Stimulated activated CD4-positive, alpha-beta T cell treated with anti-CD3 and anti-CD28 coated beads, TNF-alpha, amount 100 ng/mL, for 48 hours (primary cell): ENCODE measurements around the gene FAM163A.

Source experiments
- DNase-seq, 3 donors: peaks; one replicate each; pipeline ENCODE4 v3.0.0-alpha.2; 2020; ENCODE audit warnings: low read depth in 3 of 3

Gene FAM163A

DNA sequence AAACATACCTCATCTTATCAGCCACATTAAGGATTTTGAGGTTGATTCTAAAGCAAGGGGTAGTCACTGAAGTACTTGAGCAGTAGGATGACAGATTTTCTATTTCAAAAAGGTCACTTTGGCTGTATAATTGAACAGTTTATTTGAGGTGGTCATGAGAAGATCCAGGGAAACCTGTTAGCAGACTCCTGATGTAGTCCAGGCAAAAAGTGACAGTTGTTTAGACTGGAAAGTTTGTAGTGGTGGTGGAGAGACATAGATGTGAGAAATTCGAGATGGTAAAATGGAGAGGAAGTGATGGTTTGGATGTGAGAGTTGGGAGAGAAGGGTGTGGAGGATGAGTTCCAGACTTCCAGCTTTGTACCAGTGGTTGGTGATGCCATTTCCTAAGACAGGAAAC is 7.5 kb downstream of the FAM163A start:
- DNase-seq = no peak

DNA sequence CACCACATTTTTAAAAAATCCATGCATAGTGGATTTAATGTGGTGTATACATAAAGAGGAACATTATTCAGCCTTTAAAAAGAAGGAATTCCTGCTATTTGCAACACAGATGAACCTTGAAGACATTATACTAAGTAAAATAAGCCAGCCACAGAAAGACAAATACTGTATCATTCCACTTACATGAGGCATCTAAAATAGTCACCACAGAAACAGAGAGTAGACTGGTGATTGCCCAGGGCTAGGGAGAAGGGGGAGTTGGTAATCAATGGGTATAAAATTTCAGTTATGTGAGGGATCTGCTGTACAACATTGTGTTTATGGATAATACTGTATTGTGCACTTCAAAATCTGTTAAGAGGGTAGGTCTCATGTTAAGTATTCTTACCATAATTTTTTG is 10.0 kb downstream of the FAM163A start:
- no peak for DNase-seq

DNA sequence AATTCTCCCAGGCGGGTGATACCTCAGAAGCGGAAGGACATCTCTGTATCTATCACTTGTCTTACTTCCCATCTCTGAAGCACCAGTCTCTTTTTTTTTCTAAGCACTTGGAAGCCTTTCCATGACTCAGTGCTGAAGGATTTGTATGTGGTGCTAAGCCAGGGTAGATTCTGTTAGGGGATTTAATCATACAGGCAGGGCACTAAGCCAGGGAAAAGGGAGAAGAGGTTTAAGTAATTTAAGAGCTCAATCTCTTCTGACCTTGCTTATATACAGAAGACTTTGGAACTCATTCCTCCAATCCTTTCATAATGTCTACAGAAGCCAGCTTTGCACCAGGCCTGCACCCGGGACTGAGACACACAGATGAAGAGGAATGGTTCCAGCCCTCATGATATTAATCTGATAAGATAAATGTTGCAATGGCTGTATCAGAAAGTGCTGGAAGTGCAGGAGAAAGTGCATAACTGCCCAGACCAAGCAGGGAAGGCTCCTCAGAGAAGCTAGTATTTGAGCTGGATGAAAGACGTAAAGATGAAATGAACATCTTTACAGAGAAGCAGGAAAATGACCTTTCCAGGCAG is 11.0 kb downstream of the FAM163A start:
- no peak for DNase-seq

DNA sequence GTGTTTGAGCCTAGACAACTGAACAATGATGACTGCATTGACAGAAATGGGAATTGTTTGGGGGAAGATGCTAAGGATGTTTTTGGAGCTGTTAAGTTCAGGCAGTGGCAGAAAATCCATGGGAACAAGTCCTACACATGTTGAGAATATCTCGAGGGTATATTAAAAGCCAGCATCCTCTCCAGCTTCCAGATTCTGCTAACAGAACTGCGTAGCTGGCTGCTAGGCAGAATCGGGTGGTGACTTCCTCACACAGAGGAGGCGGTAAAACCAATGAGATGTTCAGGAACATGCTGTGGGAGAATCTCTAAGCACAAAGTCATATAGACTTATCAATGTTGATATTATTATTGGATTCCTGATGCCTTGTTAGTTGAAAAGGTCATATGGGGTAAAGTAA is 14.8 kb downstream of the FAM163A start:
- DNase-seq = no peak

DNA sequence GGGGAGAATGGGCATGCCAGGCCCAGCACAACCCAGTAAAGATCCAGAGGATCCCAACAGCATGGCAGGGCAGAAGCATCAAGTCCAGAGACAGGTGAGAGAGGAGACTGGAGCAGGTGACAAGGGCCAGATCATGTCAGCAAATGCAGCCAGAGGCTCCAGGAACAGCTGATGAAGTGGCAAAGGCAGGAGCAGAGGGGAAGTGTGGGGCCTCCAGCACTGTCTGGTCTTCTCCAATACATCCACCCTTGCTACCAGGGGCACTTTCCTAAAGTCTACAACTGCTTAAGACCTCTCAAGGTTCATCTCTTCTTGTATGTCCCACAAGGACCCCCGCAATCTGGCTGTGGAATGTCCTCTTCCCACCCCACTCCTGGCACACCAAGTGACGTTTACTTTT is 17.4 kb downstream of the FAM163A start:
- DNase-seq = no peak

DNA sequence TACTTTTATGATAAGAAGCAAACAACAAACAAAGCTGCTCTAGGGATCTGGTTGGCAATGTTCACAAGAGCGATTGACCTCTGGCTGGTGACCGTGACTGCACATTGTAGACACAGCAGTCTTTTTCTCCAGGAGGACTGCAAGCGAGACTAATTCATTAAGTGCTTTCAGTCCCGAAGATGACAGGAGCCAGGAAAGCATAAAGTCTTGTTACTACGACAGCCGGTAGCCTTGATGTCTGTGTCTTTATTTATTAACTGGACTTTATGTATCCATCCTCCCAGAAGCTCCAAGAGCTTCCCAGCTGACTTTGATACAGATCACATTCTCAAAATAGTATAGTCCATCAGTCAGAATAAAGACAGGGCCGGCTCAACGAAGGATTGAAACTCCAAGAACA is 18.2 kb downstream of the FAM163A start:
- no peak for DNase-seq

DNA sequence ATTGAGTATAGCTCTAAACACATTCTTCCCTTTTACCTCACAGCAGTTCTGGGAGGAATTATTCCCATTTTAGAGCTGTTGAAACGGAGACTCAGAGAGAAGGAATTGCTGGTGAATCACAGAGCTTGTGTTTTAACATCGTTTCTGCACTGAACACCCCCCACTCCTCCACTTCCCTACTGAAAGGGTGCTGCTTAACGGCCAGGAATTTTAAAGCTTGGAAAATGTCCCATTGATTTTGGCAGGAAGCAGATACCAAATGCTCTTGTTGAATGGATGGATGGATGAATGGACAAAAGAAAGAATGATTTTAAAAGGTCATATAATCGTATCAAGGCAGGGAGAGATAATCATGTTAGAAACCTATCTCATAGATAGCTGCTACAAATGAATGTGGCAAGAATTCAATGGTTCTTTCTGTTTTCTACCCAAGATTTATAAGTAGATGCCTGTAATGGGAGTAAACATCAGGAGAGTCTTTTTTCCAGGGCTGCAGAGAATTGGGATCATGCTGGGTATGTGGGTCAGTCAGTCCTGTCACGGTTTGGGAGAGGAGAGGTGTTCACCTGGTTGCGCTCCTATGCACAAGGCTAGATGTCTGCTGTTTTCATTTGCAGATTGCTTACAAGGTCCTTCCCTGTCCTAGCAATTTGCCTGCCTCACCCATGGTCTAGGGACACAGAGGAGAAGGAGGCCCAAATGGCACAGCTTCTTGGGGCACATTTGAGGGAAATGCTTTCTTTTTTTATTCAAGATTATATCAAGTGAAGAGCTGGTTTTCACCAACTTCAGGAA is 19.0 kb downstream of the FAM163A start:
- no peak for DNase-seq

DNA sequence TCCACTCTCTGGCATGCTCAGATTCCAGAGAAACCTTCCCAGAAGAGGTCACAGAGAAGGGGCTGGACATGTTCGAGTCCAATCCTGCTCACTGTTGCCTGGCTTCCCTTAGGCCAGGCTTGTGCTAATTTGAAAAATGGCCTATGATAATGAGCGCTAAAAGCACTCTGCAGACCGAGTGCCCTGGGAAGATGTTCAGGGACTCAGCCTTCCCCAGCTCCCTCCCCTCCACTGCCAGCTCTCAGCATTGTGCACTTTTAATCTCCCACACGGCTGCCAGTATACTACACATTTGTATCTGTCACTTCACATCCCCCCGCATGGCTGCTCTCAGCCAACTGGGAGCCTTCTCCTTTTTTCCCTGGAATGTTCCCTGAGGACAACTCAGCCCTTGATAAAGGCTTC is 24.1 kb downstream of the FAM163A start:
- DNase-seq = no peak

DNA sequence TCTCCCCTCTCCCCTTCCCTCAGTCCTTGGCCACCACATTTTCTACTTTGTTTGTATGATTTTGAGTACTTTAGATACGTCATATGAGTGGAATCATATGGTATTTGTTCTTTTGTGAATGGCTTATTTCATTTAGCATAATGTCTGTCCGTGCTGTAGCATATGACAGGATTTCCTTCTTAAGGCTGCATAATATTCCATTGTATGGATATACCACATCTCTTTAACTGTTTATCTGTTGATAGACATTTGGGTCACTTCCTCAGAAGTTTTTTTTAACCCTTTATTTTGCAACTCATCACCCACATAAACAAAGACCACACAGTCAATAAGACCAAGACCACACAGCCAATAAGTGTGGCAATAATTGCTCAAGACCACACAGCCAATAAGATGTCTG is 24.9 kb downstream of the FAM163A start:
- no peak for DNase-seq

DNA sequence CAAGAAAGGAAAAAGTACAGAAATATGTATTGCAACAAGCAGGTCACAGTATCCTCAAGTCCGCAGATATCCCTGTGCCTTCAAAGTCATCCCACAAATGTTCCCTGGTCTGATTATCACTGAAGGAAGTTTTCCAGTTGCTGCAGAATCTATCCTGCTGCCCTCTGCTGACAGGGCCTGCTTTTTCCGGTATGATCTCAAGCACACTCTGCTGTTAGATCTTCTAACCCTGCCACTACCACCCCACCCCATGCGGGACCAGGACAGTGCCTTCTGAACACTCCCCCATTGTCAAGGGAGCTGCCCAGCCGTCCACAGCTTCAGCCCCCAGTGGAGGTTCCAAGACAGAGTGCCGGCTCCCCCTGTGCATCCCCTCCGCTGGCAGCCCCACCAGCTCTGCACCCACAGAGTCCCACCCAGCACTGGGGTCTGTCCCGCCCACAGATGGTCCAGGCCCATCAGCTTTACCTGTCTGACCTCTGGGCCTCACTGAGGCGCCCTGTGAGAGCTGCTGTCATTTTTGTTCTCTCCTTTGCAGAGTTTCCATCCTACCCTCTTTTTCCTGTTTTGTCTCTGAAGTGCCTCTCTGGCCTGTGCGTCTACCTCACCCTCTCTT is 27.9 kb downstream of the FAM163A start:
- no peak for DNase-seq

DNA sequence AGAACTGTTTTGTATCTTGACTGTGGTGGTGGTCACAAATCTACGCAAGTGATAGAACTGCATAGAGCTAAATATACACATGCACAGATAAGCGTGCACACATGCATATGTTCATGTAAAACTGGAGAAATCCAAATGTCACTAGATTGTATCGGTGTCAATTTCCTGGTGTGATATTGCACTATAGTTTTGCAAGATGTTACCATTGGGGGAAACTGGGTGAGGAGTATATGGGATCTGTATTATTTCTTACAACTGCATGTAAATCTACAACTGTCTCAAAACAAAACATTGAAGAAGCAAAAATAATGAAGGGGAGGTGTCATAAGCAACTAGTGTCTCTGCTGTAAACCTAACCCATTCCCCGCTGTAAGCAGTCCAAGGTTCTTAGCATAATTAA is 30.2 kb downstream of the FAM163A start:
- no peak for DNase-seq

DNA sequence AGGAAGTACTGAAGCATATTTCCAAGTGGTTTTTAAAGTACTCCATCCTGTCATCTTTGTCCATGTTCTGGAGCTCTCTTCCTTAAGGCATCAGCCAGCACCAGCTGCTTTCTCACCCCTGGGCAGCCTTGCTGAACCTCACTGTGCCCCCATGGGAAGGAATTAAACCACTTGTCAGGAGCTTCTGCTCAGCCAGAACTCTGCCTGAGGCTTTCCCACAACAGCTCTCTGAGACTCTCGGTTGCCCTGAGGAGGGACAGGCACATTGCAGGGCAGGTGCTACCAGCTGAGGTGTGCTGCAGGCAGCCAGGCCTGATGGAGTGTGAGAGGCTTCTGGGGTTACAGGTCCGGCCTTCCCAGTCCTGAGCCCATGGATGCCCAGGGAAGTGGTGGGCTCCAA is 30.9 kb downstream of the FAM163A start:
- DNase-seq = no peak

DNA sequence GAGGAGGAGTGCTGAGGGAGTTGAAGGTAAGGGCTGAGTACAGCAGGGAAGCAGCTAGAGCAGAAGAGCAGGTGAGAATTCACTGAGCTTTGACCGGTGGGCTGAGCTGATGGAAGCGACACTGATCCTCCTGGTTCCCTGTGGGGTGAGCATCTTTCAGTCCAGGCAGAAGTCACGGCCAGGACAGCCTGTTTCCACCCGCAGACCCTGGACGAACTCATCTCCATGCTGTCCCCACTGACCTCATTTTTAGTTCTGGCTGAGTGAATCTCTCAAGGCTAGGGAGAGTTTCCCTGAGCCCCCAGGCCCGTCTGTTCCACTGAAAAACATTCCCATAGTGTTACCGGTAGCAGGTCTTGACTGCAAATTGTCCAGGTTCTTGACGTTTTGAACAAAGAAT is 31.5 kb downstream of the FAM163A start:
- no peak for DNase-seq

DNA sequence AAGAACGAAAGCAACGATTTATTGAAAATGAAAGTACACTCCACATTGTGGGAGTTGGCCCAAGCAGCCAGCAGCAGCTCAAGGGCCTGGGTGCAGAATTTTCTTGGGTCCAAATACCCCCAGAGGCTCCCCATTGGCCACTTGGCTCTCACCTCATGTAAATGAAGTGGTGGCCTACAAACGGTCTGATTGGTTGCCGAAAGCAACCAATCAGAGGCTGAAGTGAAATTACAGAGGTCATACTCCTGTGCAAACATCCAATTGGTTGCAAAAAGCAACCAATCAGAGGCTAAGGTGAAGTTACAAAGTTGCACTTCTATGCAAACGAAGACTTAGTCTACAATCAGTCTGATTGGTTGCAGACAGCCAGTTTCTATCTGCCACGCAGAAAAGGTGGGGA is 31.9 kb downstream of the FAM163A start:
- no peak for DNase-seq

DNA sequence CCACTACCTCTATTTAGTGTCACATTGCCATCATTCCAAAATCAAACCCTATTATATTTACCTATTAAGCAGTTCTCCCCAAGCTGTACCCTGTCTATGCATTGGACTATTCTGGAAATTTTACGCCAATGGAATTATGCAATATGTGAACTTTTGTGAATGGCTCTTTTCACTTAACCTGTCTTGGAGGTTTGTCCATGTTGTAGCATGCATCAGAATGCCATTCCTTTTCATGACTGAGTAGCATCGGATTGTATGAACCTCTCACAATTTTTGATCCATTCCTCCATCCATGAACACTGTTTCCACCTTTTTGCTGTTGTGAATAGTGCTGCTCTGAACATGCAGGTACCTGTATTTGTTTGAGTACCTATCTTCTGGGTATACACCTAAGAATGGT is 33.7 kb downstream of the FAM163A start:
- DNase-seq = no peak

DNA sequence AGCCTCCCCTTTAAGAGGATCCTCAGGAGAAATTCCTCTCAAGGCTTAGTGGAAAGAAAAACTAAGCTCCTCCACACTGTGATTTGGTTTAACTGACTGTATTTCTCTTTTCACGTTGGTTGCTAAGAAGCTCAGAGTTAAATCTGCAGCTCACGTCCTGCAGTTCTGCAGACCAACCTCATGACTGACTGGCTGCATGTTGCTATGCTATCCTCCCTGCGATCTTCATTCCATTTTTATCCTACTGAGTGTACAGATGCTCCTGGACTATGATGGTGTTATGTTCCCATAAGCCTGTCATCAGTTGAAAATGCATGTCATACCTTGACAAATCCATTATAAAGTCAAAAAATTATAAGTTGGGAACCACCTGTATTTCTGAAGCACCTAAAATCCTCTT is 34.6 kb downstream of the FAM163A start:
- DNase-seq = no peak

DNA sequence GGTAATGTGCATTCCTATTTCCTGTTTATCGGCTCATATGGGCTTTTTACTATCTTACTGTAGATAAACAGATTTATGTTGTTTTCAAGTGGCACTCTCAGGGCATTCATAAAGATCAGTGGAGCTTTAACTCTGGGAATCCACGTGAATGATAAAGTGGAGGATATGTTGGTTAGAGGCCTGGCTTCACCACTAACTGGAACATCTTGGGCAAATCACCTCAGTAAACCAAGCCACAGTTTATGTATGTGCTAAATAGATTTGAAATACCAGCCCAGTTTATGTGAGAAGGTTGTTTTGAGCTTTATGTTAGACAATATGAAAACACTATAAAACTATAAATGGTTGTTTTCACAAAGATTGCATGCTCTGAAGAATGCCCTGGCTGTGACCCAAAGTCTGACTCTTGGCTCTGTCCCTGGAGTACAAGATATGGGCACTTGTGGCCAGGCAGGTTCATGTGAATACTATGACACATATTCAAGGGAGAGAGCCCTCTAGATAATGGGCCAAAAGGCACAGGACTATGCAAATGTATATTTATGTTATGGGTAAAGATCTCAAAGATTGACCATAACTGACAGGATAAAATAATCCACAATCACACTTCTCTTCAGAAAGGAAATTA is 36.7 kb downstream of the FAM163A start:
- DNase-seq = no peak

DNA sequence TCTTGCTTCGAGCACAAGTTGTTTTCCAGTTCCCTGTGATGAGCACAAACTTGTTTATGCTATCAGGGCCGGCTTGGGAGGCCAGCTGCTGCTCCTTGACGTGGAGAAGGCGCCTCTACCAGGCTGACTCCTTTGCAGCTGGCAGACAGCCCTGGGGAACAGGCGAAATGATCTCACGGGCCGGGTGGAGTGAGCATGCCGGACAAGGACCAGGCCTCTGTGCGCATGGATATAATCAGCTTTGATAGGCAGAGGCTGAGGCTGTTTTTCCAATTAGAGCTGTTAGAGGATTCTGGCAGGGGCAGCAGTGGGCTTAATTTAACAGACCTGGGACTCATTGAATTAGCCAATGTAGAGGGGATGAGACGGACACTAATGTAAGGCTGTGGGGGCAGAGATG is 38.9 kb downstream of the FAM163A start:
- DNase-seq = no peak

DNA sequence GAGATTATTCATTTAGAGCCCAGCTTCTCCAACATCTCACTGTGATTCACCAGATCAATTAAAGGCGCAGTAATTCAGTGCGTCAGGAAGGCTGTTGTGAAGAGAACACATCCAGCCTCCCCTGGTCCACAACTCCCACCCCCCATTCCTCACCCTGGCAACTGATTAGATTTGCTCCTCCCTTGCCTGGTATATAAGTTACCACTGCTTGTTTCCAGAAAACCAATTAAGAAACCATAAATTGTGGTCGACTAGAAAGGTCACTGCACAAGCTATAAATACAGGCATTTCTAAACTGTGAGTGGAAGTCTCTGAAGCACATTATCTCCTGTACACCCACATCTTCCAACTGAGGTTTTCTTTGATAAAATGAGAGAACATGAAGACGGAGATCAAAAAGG is 41.9 kb downstream of the FAM163A start:
- no peak for DNase-seq

DNA sequence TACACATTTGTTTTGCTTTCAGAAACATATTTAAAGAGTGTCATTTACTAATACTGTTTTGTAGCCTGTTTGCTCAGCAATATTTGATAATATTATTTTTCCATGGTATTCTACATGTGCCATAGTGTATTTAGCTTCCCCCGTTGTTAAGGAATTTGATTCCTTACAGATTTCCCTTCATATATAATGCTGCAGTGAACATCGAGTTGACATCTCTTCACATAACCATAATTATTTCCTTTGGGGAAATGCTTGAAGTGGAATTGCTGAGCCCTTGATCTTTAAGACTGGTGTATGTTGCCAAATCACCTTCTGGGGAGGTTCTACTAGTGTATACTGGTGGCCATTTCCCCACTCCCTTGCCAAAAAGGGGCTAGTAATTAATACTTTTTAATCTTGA is 42.6 kb downstream of the FAM163A start:
- no peak for DNase-seq

DNA sequence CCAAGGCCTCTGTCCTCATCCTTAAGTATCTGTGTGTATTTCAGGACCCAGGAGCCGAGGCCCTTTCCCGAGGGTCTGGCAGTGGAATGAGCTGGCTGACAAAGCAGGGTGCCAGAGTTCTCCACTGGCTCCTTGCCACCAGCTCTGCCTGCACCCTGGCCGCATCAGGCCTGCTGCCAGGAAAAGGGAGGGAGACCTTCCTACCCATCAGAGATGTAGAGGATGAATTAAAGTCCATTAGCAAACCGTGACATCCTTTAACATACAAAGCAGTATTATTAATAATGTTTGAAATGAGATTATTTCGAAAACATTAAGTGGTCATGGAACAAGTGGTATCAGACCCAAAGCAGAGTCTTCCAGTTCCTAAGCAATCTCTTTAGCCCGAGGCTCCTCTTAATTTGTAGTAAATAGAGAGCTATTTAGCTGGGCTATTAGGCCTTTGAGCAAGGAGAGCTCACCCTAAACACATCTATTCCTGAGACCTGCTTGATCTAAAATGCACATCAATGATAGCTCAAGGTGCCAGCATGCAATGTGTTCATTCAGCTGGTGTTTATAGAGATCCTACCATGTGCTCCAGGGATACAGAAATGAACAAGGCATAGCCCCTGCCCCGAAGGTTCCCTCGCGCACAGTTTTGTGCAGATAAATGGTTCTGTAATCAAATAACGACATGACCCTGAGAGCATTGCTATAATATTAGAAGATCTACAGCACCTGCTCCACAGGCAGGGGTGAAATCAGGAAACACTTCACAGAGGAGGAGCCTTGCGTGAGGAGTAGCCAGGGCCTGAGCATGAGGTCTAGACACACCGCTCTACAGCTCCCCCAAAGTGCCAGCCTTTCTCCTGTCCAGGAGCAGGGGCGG is 44.0 kb downstream of the FAM163A start:
- DNase-seq = no peak

DNA sequence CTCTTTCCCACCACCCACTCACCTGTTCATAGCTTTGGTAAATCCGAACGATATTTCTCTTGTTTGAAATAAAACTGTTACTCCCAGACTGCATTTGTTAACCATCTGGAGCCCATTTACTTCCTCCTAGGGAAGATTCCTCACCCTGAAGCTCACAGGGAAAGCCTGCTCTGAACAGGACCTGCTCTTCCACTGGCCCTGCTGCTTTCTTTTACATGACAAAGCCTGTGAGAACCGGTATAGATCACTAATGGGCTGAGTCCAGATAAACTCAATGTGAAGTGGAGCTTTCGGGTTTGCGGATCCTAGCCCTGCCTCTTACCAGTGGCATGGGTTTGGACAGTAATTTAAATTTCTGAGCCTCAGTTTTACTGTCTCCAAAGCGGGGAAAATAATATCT is 45.2 kb downstream of the FAM163A start:
- no peak for DNase-seq
